HAP-1 (cell line): ENCODE results near the gene DENND5B.
A peak's percentile ranks its signal among the peaks of the same experiment; 100 is the strongest.

Experiments
- DNase-seq, 2 experiments: peaks; one replicate each; pipeline ENCODE4 v3.0.0-alpha.2; 2016 to 2020; ENCODE audit warnings: low spot score in 2 of 2
- H3K27me3 ChIP-seq: fragments of 250-450 bp; sonication (Bioruptor Pico); 2 replicates; pipeline ENCODE4 v1.5.1; 2020; ENCODE audit warnings: low read depth, mild to moderate bottlenecking, moderate library complexity
- H3K36me3 ChIP-seq: fragments of 250-450 bp; sonication (Bioruptor Pico); replicated peaks from 2 replicates; pipeline ENCODE4 v1.5.1; 2020; ENCODE audit warnings: mild to moderate bottlenecking
- H3K4me1 ChIP-seq: fragments of 250-450 bp; sonication (Bioruptor Pico); 2 replicates; pipeline ENCODE4 v1.5.1; 2020; ENCODE audit warnings: mild to moderate bottlenecking
- H3K4me3 ChIP-seq: fragments of 250-450 bp; sonication (Bioruptor Pico); 2 replicates; pipeline ENCODE4 v1.5.1; 2020; ENCODE audit warnings: mild to moderate bottlenecking, moderate library complexity
- H3K9me3 ChIP-seq: fragments of 250-450 bp; sonication (Bioruptor Pico); 2 replicates; pipeline ENCODE4 v1.5.1; 2020; ENCODE audit warnings: mild to moderate bottlenecking, moderate library complexity
- in situ Hi-C: fragments of 300-500 bp; cut with MboI; formaldehyde crosslinking; loops from 3 replicates; pipeline ENCODE4 v1.14.3; 2020; ENCODE audit warnings: low sequenced_read_pairs, inconsistent platforms, mixed read lengths

Gene DENND5B

DNA sequence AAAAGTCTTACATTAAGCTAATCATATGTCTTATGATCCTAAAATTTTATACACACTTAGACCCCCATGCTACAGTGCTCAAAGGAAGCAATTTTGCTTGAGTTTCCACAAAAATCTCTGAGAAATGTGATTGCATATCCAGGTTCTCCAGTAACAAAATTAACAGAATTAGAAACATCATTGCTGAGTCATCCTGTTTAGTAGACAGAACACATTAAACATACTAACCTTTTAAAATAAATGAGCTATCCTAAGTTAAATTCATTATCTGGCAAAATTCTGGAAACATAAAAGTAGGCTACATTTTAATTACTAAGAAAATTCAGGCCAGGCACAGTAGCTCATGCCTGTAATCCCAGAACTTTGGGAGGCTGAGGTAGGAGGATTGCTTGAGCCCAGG, 94.7 kb downstream of the DENND5B start:
- in situ Hi-C loops = no loop called here
- Histone ChIP-seq H3K9me3 (no peaks in the 10 kb centered on the region), H3K27me3 (no peaks in the 10 kb centered on the region), H3K4me1 (peaks cover 21% of the 10 kb centered on the region), H3K36me3 (no peaks in the 10 kb centered on the region), H3K4me3 (no peak overlapping the region)
- no peak for DNase-seq

DNA sequence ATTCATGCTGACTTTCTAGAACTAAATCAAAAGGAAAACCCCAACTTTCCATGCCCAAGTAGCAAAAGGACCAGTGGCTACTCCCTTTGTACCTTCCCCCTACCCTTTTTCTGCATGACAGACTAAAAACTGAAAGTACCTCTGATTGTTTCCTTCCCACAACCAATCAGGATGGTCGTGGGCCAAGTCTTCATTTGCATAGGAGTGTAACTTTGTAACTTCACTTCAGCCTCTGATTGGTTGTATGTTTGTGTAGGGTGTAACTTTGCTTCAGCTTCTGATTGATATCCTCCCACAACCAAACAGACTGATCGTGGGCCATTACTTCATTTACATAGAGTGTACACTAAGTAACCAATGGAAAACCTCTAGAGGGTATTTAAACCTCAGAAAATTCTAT, 96.5 kb downstream of the DENND5B start:
- Histone ChIP-seq H3K4me1 (peaks cover 24% of the 10 kb centered on the region), H3K4me3 (no peak overlapping the region), H3K36me3 (no peaks in the 10 kb centered on the region), H3K27me3 (no peaks in the 10 kb centered on the region), H3K9me3 (no peaks in the 10 kb centered on the region)
- in situ Hi-C loops = no loop called here
- DNase-seq = no peak

DNA sequence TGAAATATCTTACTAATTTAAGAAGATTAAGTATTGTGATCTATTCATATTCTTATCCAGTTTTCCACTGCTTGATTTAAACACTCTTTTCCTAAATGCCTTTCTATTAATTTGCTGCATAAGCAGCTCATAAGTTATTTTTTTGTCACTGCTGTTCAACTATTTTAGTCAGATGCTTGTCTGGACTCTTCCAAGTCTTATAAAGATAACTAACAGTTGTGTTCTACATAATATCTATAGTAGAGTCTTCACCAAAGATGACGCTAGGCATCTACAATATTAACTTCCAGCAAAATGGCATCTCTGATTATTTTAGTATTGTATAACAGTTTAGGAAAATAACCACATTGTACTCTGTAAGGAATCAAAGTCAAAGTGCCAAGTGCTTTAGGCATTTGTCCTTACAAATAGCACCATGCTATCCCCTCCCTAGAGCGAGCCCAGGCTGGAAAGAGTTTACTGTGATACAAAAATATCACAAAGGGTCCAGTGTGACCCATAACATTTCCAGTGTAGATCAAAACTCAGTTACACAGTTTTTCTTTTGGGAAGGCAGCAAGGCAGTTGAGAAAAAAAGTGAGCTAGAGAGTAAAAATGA, 98.2 kb downstream of the DENND5B start:
- Histone ChIP-seq H3K9me3 (no peaks in the 10 kb centered on the region), H3K4me1 (peaks cover 22% of the 10 kb centered on the region), H3K27me3 (no peaks in the 10 kb centered on the region), H3K36me3 (no peaks in the 10 kb centered on the region), H3K4me3 (no peak overlapping the region)
- DNase-seq = no peak
- in situ Hi-C loops = no loop called here

DNA sequence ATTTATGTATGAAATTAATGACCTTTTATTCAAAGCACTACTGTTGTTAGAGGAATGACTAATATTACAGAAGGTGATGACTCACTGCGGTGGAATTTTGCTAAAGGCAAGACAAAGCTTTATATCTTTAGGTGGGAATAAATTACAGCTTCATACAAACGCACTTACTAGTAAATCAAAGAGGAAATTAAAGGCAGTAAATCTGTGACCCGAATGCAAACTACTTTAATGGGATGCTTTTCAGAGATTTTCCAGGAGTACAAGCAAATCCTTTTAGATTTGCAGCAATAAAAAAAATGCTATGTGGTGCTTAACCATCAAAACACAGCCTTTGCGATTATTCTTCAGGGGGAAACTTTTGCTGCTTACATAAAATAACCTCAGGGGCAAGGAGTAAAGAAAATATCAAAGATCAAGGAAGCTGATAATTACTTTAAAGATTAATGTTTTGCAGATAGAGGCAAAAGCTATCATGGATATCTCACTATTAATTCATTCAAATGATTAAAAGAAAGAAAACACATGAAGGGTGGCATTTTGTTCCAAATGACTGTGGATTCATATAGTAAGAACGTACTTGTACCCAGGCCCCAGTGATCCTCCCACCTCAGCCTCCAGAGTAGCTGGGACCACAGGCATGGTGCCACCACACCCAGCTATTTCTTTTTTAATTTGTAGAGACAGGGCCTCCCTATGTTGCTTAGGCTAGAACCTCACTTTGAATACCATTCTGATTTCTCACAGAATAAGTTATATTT, 98.9 kb downstream of the DENND5B start:
- DNase-seq = peak; percentile 63 to 92
- Histone ChIP-seq H3K27me3 (no peaks in the 10 kb centered on the region), H3K9me3 (no peaks in the 10 kb centered on the region), H3K4me3 (no peak overlapping the region), H3K4me1 (peaks cover 22% of the 10 kb centered on the region), H3K36me3 (no peaks in the 10 kb centered on the region)
- in situ Hi-C loops = no loop called here

DNA sequence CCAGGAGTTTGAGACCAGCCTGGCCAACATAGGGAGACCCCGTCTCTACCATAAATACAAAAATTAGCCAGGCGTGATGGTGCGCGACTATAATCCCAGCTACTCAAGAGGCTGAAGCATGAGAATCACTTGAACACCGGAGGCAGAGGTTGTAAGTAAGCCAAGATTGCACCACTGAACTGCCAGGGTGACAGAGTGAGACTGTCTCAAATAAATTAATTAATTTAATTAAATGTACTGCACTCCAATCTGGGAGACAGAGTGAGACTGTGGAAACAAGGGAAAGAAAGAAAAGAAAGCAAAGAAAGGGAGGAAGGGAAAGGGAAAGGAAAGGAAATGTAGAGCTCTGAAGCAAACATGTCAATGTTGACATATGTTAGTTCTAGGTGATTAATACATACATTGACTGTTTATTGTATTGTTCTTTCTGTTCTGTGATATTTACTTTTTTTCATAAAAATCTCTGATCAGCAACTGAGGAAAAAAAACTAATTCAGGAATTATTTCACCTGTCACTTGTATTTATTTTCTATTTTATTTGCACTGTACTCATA, 99.6 kb downstream of the DENND5B start:
- H3K9me3 ChIP-seq = no peaks in the 10 kb centered on the region
- peaks cover 22% of the 10 kb centered on the region for H3K4me1 ChIP-seq
- DNase-seq = no peak
- H3K27me3 ChIP-seq = no peaks in the 10 kb centered on the region
- no peak overlapping the region for H3K4me3 ChIP-seq
- no peaks in the 10 kb centered on the region for H3K36me3 ChIP-seq
- in situ Hi-C loops = no loop called here

DNA sequence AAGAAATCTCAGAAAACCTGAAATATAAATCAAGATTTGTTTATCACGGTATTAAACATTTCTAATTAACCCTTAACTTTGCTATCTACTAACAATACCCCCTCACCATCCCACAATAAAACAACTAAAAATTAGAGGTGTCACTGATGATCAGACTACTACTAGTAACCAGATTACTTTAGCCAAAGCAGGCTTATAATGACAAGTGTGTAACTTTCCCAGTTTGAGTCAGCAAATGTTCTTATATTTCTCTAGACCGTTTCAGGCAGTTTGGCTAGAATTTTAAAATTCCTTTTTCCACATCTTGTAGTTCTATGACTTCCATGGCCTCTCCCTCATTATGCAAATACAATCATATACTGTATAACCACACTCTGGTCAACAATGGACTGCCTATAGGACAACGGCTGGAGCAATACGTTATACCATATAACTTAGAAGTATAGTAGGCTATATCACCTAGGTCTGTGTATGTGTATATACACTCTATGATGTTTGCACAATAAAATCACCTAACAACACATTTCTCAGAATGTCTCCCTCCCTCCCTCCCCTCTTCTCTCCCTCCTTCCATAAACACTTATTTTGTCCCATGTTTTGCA, 102.1 kb downstream of the DENND5B start:
- Histone ChIP-seq H3K4me3 (no peak overlapping the region), H3K36me3 (no peaks in the 10 kb centered on the region), H3K4me1 (peaks cover 22% of the 10 kb centered on the region), H3K27me3 (no peaks in the 10 kb centered on the region), H3K9me3 (no peaks in the 10 kb centered on the region)
- DNase-seq = no peak
- in situ Hi-C loops = no loop called here

DNA sequence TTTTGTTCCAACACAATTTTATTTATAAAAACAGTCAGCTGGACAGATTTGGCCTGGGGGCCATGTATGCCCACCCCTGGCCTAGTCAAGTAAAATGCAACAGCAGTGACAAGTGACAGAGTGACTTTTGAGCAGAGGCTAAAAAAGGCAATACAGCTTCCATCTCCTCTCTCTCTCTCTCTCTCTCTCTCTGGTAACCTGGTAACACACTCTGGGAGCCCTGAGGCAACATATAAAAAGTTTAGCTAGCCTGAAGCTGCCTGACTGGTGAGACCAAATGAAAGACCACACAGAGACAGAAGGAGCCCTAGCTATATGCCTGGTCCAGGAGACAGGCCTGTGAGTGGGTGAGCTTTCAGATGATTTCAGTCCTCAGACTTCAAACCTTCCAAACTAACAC, 105.4 kb downstream of the DENND5B start:
- Histone ChIP-seq H3K4me3 (no peak overlapping the region), H3K4me1 (peaks cover under 1% of the 10 kb centered on the region; the same call in 1 of the 2 replicates), H3K36me3 (no peaks in the 10 kb centered on the region), H3K9me3 (no peaks in the 10 kb centered on the region), H3K27me3 (no peaks in the 10 kb centered on the region)
- in situ Hi-C loops = no loop called here
- DNase-seq = no peak

DNA sequence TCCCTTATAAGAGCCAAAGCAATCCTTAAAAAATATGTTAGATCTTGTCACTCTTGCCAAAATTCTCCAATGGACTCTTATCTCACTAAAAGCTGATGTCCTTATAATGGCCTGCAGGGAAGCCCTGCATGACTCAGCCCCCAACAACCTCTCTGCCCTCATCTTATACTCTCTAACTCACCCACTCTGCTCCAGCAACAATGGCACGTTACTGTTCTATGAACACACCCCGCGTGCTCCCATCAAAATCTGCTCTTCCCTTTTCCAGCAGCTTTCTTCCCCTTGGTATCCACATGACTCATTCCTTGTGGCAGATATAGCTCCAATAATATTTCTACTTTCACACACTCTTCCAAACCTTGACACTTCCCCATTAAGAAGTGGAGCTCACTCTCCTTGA, 108.1 kb downstream of the DENND5B start:
- Histone ChIP-seq H3K36me3 (no peaks in the 10 kb centered on the region), H3K27me3 (no peaks in the 10 kb centered on the region), H3K4me1 (no peaks in the 10 kb centered on the region), H3K9me3 (no peaks in the 10 kb centered on the region), H3K4me3 (no peak overlapping the region)
- in situ Hi-C loops = no loop called here
- no peak for DNase-seq

DNA sequence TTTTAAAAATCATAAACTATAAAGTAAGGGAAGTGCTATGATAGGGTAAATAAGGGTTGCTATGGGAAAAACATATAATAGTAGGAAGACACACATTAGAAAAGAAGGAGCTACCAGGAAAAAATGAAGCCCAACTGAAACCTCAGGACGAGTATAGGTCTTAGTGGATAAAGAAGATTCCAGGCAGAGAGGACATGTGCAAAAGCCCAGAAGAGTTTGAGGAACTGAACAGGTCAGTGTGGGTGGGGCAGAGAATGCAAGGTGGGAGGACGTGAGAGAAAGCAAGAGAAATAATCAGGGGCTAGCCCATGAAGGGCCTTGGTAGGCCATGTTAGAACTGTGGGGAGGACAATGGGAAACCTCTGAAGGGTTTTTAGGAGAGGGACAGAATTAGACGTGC, 109.5 kb downstream of the DENND5B start:
- no peak overlapping the region for H3K4me3 ChIP-seq
- no peaks in the 10 kb centered on the region for H3K9me3 ChIP-seq
- H3K36me3 ChIP-seq = no peaks in the 10 kb centered on the region
- H3K4me1 ChIP-seq = no peaks in the 10 kb centered on the region
- in situ Hi-C loops = no loop called here
- no peaks in the 10 kb centered on the region for H3K27me3 ChIP-seq
- no peak for DNase-seq

DNA sequence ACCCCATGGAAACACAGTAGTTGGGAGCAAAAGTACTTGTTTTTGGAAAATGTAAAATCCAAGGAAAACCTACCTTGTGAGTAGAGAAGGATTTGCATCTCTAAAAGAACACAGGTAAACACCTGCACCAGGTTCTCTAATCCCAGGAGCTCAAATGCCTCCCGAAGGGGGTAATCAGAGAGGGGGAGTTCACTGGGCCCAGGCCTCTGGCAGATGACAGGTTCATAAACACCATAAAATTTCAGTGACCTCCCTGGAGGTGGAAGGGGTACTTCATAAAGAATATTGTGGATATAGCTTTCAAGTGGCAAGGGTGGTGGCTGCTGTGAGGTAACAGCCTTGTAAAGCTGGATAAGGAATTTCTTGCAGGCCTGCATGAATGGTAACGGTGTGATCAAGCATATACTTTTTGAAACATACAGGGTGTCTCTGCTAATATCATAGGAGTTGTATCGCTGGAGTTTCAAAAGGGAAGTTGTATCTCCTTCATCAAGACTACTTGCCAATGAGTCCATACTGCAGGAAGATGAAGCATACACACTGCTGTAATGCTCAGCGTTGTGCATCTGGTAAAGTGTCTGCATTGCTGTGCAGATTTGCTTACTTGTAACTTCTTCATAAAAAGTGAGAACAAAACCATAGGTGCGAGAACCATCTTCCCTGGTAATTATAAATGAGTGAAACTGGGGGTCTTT, 111.3 kb downstream of the DENND5B start:
- Histone ChIP-seq H3K9me3 (no peaks in the 10 kb centered on the region), H3K36me3 (no peaks in the 10 kb centered on the region), H3K4me3 (no peak overlapping the region), H3K27me3 (no peaks in the 10 kb centered on the region), H3K4me1 (no peaks in the 10 kb centered on the region)
- in situ Hi-C loops = no loop called here
- no peak for DNase-seq

DNA sequence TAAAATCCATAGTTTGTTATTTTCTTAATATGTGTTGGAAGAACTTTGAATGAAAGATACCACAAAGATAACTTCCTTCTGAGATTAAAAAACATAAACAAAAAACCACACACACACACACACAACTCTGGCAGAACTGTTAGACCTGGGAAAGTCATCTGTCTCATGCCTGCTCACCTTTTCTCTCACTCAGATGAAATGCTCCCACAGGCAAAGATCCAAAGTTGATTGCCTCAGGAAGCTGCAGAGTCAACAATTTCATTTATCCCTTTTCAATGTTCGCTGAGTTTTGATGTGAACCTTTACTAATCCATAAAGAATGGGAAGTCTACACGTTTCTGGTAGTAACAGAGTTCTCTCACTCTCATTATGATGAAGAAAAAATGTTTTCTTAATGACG, 112.0 kb downstream of the DENND5B start:
- Histone ChIP-seq H3K27me3 (no peaks in the 10 kb centered on the region), H3K4me1 (no peaks in the 10 kb centered on the region)
- in situ Hi-C loops = no loop called here

DNA sequence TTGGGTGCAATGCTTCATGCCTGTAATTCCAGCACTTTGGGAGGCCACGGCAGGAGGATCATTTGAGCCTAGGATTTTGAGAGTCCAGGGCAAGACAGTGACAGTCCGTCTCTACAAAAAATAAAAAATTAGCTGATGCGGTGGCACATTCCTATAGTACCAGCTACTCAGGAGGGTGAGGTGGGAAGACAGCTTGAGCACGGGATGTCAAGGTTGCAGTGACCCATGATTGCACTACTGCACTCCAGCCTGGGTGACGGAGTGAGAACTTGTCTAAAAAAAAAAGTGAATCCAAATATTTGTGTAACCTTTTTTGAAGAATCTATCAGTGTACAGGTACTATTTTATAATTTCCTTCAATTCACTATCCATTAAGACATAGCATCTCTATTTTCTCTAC, 112.5 kb downstream of the DENND5B start:
- Histone ChIP-seq H3K9me3 (no peaks in the 10 kb centered on the region), H3K4me1 (no peaks in the 10 kb centered on the region), H3K27me3 (no peaks in the 10 kb centered on the region), H3K36me3 (no peaks in the 10 kb centered on the region), H3K4me3 (no peak overlapping the region)
- no peak for DNase-seq
- in situ Hi-C loops = no loop called here

More for the DNA sequence above, 112.0 kb downstream of the DENND5B start:
- no peaks in the 10 kb centered on the region for H3K9me3 ChIP-seq
- H3K4me3 ChIP-seq = no peak overlapping the region
- DNase-seq = no peak
- H3K36me3 ChIP-seq = no peaks in the 10 kb centered on the region

DNA sequence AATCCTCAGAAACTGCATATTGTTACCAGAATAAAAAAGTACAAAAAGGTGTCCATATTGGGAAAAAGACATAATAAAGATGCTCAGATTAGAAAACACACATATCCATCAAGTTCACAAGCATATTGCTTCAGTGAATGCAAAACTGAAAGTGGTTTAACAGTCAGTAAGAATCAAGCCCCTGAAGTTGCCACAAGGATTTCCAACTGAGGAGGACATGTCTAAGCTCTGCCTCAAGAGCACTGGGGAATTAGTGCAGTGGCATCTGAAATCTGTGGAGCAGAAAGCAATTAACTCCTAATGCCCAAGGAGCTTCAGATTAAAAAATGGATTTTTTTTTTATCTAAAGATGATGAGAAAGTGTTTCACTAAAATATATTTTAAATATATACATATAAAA, 113.2 kb downstream of the DENND5B start:
- Histone ChIP-seq H3K9me3 (no peaks in the 10 kb centered on the region), H3K27me3 (no peaks in the 10 kb centered on the region), H3K4me1 (no peaks in the 10 kb centered on the region), H3K36me3 (no peaks in the 10 kb centered on the region), H3K4me3 (no peak overlapping the region)
- no peak for DNase-seq
- in situ Hi-C loops = no loop called here

DNA sequence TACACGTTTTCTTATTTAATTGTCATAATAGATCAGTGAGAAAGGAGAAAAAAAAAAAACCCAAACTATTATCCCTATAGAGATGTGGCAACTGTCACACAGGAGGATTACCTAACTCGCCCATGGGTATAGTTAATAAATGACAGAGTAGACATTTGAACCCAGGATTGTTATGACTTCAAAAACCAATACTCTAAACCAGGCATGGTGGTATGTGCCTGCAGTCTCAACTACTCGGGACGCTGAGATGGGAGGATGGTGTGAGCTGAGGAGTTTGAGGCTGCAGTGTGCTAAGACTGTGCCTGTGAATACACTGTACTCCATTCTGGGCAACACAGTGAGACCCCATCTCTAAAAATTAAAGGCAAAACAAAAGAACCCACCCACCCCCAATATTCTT, 114.5 kb downstream of the DENND5B start:
- in situ Hi-C loops = no loop called here

More for the DNA sequence above, 114.5 kb downstream of the DENND5B start:
- no peak for DNase-seq
- no peaks in the 10 kb centered on the region for H3K27me3 ChIP-seq
- no peaks in the 10 kb centered on the region for H3K9me3 ChIP-seq
- H3K4me1 ChIP-seq = no peaks in the 10 kb centered on the region
- H3K4me3 ChIP-seq = no peak overlapping the region
- no peaks in the 10 kb centered on the region for H3K36me3 ChIP-seq
